Measurements from ENCODE around the gene AHSA1. TPM values are rescaled to one million over a fixed set of nuclear protein-coding genes. Genes with fewer than 3 reads are reported as not detected.

The AHSA1 gene
- total RNA-seq, result 123 and 136 TPM in 2 replicates

DNA sequence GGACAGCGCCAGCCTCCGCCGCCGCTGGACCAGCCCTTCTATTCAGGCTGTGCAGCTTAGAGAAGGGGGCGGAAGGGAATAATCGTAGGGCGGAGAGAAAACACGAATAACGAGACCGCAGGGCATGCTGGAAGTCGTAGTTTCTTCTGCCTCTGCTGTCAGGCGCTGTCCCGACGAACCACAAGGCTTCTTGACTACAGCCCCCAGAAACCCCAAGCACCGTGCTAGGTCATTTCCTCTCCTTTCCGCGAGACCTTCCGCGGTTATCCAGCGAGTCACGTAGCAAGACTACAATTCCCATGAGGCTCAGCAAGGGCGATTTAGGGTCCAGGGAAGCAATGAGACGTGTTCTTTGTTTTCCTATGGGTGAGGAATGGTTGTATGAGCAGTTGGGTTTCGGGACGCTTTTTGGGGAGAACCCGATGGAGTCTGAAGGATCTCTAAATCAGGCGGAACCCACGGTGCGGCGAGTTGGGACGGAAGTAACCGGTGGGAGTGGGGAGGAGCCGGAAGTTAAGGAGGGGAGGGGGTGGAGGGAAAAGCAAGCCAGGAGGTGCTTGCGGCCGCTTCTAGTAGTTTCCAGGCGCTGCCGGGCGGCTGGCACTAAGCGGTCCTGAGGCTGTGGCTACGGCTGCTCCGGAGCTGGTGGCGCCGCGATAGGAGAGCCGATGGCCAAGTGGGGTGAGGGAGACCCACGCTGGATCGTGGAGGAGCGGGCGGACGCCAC is at the start of gene AHSA1, which contains the start of gene VIPAS39:
TSS of gene AHSA1 (plus strand) at position 572 of the 727 bp plus-strand sequence. CDS start at position 669, 97 bp downstream.
TSS of gene VIPAS39 (minus strand) at position 80 of the 727 bp plus-strand sequence. CDS start 3,499 bp downstream, outside the sequence.

DNA sequence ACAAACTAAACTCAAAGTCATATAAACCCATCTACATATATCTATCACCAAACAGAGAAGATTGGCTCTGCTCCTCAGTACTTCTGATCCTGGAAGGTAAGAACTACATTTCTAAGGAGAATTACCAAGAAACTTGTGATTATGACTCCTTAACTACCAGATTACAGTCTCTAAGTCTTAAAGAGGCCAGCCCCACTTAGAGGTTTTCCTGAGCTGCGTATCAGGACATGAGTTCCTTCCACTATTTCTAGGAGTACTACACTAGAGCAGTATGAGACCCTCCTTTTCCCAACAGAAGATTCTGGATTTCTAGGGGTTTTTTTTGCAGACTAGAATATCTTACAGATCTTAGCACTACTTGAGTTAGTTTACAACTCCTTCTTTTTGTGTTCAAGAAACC is 34.5 kb upstream of the AHSA1 start, which contains the start of gene NOXRED1:
TSS of gene NOXRED1 (minus strand) at position 101 of the 400 bp plus-strand sequence. CDS start 634 bp downstream, outside the sequence.

DNA sequence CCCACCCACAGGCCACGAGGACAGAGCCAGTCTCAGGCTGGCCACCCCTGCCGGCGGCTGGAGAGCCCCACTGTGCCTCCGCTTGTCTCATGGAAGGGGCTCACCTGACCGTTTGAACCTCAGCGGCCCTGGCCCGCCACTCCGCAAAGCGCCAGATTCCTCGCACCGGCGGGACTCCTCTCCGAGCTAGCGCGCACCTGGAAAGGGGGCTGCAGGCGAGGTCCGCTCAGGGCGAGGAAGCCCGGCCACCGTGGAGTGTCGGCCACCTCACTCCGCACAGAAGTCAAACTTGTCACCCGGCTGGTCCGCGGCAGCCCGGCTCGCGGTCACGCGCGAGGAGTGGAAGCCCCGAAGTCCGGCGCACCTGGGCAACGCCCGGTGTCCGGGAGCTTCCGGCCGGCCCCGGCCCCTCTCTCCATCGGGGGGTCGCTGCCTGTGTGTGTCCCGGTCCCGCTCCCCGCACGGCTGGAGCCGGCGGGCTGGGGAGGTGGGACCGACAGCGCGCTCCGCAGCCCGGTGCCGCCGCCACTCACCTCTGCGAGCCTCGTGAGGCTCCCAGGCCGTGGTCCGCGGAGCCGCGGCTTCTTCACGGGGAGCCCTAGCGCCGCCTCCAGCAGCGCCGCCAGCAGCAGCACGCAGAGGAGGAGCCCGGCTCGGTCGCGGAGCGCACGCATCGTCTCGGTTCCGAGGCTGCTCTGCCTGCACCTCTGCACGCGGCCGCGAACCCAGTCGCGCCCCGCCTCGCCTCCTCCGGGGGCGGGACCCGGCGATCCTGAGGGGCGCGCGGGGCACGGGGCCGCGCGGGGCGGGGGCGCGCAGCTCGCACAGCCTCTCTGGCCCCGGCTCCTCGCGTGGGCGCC is 40.5 kb downstream of the AHSA1 start, which contains the start of gene ISM2:
TSS of gene ISM2 (minus strand) at position 697 of the 860 bp plus-strand sequence. CDS start at position 674, 23 bp downstream.

Other genes with a start within 250 kb of the AHSA1 start
- gene NGB, start 186.9 kb upstream of the AHSA1 start, total RNA-seq, result not detected in 2 replicates
- gene POMT2, start 137.2 kb upstream of the AHSA1 start, total RNA-seq, result 10.3 and 13.1 TPM in 2 replicates
- 31.8 and 34.8 TPM in 2 replicates for gene GSTZ1, start 137.1 kb upstream of the AHSA1 start, total RNA-seq
- 3.9 and 5.0 TPM in 2 replicates for gene TMED8, start 81.0 kb upstream of the AHSA1 start, total RNA-seq
- gene SAMD15, start 80.7 kb upstream of the AHSA1 start, total RNA-seq, result 0.45 and 1.0 TPM in 2 replicates
- gene NOXRED1, start 34.6 kb upstream of the AHSA1 start, total RNA-seq, result not detected in 2 replicates
- 21.7 and 22.2 TPM in 2 replicates for gene VIPAS39, start 492 bp upstream of the AHSA1 start, total RNA-seq
- 0.15 TPM in 1 of 2 replicates, not detected in the other for gene ISM2, start 40.7 kb downstream of the AHSA1 start, total RNA-seq
- gene SPTLC2, start 158.5 kb downstream of the AHSA1 start, total RNA-seq, result 15.0 and 16.6 TPM in 2 replicates
- 10.9 and 11.0 TPM in 2 replicates for gene ALKBH1, start 249.9 kb downstream of the AHSA1 start, total RNA-seq

Data from bronchus fibroblast of lung (primary cell).